GM21723 (cell line): ENCODE results near the gene APOL2.
"Not testable (repeated sequence)": the region's sequence is repeated elsewhere in the genome, so short reads cannot be mapped to it uniquely, and the experiment has no call there.

Experiments
- ATAC-seq: cut with Tn5 transposase; IDR thresholded peaks from one replicate; pipeline ENCODE4 v1.9.1; 2021; ENCODE audit warnings: mild to moderate bottlenecking, moderate library complexity; ENCODE audit not compliant: unreplicated experiment

APOL2 gene

DNA sequence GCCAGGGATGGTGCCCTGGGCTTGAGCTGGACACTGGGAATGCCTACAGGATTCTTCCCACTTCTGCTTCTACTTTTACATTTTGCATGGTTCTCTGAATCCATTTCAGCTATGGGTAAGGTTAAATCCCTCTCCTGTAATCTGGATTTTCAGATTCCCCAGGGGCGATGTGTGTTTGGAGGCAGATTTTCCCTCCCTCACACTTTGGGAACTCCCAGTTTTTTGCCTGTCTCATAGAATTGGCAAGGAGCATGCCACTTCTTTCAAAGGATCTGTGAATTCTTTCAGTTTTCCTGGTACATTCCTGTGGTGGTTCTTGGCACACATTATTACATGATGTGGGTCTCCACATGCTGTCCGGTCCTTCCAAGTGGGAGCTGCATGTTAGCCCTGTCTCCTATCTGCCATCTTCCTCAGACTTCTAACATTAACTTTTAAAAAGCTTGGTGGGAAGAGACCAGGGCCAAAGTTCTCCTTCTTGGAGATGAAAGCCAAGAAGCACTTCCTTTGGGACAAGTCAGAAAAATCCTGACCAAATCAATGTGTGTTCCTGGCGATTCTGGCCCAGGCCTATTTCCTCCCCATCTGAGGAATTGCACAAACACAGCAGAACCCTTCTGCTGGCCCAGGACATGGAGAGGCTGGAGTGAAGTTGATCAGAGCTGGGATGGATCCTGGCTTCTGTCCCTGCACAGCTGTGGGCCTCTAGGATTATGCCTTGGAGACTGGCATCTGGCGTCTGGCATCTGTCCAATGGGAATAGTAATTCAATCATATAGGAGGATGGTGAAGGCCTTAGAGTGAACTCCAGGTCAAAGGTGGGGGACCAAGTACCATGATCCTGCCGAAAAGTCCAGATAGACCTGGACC, 5.4 kb upstream of the APOL2 start:
- ATAC-seq: no peak

DNA sequence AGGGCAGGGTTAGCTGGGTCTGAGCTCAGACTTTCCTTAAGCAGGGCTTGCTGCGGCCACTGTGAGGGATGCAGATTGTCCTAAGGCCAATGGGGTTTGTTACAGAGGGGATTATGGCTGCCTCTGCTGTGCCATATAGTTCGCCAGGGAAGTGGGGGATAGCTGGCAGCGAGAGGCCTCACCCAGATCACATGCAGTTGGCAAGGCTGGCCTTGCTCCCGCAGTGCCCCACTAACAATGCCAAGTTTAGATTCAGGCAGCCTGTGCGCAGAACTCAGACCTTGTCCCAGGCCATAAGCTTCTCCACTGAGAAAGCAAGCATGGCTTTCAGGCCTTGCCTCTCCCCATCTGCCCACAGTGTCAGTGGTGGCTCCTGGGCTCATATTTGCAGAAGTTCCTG, 4.7 kb upstream of the APOL2 start:
- no peak for ATAC-seq

DNA sequence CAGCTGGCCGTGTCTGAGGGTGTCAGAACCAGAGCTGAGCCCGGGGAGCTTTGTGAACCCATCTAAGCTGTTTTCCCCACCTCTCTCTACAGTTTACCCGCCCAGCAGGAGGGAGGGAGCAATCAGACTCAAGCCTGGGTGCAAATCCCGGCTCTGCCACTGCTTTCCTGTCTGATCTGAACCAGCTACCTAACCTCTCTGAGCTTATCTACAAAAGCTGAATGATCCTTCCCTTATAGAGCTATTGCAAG, 252 bp downstream of the APOL2 start:
- ATAC-seq: no peak

DNA sequence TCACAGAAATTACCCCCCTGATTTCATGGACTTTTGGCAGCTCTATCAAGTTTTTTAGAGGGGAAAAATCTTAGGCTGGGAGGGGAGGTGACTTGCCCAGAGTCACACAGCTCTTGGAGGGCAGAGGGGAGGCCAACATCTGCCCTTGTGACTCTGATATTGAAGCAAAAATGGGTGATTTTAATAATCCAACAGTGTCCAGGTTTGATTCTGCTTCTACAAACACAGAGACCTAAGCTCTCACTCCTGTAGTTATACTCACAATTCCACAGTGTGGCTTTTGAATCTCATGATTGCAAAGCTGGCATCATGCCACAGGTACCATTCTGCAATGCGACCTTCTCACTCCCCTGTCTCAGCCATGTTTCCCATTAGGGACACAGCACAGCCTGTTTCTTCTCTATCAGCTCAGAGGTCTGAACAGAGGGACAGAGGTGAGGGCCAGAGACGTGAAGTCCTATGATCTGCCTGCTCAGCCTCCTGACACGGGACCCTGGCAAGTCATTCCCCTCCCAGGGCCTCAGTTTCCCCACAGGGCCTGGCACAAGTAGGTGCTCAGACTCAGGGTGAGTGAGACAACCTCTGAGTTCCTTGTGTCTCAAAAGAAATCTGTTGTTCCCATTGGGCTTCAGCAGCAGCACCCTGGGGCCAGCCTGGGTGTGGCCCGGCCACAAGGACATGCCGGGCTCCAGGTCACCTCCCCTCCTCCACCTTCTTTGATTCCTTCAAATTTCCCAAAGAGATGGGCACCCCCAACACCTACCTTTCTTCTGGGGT, 766 bp downstream of the APOL2 start:
- ATAC-seq: no peak

DNA sequence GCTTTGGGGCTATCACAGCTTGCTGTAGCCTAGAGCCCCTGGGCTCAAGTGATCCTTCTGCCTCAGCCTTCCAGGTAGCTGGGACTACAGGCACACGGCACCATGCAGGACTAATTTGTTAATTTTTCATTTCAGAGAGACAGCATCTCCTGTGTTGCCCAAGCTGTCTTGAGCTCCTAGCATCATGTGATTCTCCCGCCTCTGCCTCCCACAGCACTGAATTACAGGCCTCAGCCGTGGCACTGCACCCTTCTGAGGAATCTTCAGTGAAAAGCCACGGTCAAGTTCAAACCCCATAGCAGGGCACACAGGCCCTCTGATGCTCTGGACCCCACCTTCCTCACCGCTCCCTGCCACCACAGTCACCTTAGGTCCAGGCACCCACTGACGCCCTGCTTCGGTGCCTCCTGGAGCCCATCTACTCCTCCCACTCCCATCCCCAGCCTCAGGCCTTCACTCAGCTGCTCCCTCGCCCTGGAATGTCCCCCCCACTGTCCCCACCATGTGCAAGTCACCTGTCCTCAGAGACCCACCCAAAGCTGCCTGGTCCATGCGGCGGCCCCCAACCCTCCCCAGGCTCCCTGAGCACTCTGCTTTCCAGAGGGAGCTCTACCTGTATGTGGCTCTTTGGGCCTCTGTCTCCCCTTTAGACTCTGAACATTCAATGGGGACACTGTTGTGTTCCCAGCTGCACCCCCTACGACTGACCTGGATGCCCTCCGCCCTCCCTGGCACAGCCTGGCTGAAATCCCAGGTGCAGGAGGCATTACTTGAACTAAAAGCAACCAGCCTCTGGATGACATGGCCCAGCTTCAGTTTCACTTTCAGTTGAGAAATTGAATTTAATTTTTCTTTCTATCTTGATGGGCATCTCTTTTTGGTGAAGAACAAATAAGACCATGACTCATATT, 1.6 kb downstream of the APOL2 start:
- no peak for ATAC-seq

DNA sequence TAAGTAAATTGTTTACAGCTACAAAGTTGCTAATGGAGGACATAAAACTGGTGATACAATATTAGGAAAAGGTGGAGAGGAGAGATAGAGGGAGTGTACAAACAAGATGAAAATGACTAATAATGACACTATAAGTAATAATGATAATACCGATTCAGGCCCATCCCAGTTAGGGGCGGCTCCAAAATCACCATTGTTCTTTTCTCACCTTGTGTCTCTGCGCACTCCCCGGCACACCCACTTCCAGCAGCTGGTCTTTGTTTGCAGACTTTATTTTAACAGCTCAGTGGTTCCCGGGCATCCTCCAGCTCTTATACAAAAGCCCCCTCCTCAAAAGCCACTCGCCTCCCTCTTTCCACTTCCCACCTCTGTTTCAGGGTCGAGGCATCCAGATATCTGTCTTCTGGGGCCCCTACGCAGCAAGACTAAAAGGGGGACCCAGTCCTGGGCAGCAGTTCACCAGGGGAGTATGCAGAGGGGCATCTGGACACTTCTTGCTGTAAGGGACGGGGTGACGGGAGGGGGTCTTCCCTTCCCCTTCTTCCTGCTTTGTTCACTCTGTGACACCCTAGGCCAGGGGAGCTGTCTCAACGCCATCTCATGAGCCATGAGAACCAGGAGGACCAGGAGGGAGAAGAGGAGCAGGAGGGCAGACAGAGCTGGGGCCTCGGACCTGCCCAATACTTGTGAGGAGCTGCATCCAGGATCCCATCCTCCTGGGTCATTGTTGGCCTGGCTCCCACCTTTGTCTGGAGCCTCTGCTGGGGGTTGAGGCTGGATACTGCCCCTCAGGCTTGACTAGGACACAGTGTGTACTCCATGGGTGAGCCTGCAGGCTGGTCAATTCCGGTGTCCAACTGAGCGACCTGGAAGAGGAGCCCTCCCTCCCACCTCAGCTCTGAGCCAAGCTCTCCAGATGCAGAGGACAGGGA, 2.7 kb downstream of the APOL2 start:
- ATAC-seq: no peak

DNA sequence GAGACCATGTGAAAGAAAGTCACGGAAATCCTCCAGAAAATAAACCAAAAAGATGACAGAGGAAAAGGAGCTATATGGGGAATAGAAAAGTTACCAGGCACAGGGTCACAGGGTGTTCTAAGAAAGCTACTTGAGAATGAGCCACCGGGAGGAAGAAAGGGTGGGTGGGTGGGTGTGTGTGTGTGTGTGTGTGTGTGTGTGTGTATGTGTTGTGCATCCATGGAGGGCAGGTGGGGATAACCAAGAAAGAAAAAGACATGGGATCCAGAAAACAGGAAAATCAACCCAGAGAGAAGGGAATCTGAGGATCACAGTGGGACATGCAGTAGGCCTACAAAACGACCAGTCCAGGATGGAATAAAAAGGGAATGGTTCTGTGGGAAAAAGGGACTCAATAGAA, 3.7 kb downstream of the APOL2 start:
- ATAC-seq: no peak

DNA sequence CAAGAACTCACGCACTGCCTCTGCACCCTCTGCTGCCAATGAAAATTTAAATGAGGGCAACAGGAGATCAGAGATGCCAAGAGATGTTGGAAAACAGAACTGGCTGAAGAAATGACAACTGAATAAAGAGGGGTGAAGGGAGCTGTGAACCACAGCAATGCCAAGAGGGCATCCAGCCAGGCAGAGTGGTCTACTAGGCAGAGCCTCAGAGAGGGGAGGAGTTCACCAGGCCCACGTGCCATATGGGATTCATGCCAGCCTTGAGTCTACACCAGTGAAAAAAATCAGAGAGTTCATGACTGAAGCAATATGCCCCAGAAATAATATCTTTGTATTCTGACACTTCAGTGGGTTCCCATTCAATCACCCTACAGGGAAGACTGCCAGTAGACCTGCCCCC, 4.4 kb downstream of the APOL2 start:
- ATAC-seq: no peak

DNA sequence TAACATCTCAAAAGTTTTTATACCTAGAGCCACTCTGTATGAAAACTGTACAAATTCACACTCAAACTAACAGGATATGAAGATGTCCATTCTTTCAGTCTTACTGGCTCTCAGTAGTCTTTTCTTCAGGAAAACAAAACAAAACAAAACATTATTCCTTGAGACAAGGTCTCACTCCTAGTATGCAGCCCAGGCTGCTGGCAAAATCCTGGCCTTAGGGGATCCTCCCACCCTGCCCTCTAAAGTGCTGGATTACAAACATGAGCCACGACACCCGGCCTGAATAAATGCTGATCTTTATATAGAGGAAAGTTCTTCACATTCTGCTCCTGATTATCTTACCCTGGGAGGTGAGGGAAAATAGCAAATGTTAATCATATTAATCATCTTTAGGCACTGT, 5.1 kb downstream of the APOL2 start:
- ATAC-seq: no peak

DNA sequence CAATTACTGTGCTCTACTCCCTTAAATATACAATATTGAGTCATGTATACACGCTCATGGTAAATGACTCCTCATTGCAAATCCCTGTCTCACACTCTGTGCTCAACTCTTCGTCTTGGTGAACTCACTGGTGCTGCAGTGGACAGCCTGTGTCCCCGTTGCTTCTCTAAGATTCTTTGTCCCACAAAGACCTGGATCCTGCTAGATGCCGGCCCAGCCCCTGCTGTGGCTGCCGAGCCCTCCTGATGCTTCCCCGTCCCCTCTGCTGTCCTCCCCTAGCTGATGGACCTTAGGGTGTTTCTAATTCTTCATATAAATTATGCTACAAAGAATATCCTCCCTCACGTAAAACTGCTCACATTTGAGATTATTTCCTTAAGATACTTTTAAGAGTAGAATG, 5.5 kb downstream of the APOL2 start:
- ATAC-seq: no peak

DNA sequence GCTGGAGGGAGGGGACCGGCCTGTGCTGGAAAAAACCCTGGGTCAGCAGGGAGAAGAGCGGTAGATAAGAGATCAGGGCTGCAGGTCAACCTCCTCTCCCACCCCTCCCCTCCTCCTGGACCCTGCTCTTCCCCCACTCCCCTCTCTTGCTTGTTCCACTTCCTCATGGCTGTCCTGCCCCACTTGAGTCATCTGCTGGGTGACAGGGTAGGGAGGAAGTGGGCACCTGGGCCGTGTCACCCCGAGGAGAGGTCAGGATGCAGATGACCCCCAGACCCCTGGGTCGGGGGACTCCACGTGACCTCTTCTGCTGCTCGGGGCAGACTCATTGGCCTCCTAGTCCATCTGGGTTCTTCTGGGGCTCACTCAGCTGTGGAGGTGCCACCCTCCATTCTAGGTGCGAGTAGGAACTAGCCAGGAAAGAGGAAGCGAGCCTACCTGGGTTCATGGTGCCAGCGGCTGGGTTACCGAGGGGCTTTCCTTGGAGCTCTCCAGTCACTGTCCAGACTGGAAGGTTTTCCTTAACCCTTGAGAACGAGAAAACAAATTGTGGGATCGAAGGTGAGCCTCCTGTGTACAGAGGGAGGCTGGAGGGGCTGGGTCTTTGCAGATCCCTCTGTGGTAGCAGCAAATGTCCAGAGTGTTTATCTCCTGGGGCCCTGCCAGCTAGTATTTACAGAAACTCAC, 6.5 kb downstream of the APOL2 start:
- no peak for ATAC-seq

DNA sequence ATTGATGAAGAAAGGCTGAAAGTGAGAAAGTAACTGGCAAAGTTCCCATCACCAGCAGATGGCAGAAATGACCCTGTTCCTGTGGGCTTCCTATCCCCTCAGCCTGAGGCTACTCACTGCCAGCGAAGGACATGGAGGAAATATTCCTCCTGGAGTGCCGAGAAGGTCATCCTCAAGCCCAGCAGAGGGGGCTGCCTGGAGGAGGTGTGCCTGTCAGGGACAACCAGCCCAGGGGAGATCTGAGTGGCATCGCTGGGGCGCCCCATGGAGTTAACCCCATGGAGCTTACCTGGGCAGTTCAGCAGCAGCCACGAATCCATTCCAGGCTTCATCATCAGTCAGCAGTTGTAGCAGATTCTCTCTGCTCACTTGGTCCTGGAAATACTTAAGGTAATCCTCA, 8.3 kb downstream of the APOL2 start:
- not testable (repeated sequence) for ATAC-seq

DNA sequence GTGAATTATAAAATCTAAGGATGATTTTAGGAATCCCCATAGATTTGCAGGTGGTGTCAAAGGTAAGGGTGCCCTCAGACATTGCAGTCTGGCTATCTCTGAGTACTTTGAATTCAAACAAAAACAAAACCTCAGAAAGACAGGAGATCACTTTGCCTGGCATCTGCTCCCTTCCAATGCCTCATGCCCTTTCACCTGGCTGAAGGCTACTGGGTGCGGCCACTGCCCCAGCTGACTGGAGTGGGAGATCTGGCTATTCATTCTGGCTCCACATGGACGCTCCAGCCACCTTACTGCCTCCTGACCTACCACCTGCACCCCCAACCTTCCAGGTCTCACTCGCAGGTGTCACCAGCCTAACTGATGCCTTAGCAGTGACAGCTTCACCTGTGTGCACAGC, 9.7 kb downstream of the APOL2 start:
- ATAC-seq: not testable (repeated sequence)

DNA sequence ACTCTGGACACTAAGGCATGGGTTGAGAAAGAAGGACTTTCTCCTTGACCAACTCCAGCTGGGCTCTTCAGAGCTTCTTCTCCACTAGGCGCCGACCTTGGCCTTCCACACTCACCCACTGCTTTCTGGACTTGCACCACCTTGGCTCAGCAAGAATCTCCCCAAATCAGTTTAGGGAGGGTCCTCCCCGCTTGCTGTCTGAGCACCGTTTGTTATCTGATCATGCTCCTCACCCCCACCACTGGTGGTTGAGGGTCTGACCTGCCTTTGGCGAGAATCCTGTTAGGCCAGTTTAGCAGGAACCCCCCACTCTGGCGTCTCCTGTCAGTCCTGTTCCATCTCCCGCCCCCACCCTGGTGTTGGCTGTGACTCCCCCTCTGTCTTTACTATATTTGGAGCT, 10.4 kb downstream of the APOL2 start:
- no peak for ATAC-seq

DNA sequence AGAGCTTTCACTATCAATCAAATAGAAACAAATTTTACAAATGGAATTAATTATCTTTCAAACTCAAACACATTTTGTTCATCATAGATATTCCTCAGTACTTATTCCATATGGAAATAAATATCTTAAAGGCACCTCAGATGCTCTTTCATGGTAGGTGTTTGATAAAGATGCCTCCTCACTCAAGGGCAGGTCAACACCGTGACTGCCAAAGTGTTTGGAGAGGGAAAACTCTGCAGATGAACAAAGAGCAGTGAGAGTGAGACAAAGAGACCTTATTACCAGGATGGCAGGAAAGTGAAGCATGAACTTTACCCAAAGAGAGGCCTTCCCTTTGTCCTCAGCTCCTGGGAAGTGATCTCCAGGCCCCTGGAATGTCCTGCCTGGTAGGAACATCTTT, 11.0 kb downstream of the APOL2 start:
- ATAC-seq: not testable (repeated sequence)

DNA sequence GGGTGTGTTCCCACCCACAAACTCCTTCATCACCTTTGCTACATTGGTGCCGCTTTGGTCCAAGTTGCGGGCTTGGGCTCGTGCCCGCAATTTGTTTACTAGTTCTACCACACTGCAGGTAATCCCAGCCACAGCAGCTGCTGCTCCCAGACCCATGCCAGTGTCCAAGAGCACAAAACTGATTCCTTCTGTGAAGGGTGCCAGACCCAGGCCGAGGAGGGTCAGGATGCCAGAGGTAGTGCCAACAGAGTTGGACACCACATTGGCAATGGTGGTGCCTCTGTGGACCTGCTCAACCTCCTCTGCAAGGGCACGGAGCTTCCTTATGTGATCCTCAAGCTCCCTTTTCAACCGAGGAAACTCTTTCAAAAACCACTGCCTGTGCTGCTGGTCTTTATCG, 11.5 kb downstream of the APOL2 start:
- no peak for ATAC-seq

DNA sequence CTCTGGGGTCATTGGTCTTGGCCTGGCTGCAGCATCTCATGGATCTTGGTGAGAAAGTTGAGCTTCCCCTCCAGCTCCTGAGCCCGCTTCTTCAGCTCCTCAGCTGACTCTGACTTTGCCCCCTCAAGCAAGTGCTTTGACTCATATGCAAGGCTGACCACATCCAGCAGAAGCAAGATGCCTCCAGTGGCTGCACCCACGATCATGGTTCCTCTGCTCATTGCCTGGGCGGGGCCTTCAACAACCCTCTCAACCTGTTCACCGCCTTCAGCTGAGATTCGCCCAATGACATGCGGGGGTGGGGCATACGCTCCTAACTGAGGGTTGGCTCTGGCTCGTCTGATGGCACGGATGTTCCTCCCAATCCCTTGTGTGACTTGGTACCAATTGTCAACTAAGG, 11.9 kb downstream of the APOL2 start:
- ATAC-seq: no peak

DNA sequence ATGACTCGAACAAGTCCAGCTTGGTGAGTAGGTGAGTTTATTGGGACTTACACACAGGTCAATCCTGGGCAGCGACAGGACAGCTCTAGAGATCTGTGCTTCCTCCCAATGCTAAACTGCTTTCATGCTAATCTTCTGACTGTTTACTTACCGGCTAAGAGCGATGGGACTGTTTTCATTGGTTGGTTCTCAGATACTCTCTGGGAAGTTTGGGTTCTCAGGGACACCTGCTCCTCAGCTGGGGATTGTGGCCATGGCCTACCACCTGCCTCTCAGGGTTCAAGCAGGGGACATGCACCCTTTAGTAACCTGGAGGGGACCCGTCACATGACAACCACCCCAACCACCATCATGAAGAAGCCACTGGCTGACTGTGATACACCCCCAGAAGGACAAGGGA, 13.1 kb downstream of the APOL2 start:
- ATAC-seq: no peak

DNA sequence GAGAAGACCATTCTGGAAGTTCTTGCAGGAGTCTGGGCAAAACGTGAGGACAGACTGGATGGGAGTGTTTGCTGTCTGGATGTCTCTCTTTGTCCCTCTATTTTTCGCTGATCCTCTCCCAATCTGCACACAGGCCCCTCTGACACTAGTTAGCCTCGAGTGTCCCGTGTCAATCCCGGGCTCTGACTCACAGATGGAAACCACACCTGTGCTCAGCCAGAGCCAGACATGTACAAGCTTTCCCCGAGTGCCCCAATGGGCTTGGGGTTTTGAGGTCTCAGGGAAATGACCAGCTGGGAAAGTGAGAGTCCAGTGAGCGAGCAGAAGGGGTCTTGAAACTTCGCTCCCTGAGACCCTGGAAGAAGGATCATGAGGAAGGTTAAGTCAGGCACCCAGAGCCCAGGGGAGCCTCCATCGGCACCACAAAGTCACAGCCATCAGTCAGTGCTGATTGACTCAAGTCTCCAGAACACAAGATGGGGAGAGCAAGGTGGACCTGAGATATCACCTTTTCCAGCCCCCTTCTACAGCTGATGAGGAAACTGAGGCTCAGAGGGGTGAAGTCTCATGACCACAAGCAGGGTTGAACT, 13.9 kb downstream of the APOL2 start:
- ATAC-seq: no peak

DNA sequence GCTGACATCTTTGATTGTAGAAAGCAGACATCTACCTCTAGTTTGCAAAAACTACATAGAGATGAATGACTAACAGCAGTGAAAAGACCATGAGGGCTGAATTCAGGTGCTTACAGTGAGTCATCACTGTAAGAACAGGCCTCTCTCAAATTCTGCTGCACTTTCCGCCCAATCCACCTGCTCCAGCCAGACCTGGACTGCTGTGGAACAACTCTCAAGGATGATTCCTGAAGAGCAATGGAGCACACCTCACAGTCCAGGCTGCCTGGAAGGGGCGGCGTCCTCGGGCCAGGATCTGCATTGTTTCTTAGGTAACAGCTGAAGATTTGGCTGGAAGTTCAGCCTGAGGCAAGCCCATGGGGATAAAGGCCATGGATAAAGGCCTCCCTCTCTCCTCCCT, 15.1 kb downstream of the APOL2 start:
- ATAC-seq: no peak
